Karpas-422 (cell line): Measurements from ENCODE around the gene VCX. TPM values are rescaled to one million over a fixed set of nuclear protein-coding genes. Genes with fewer than 3 reads are reported as not detected.
"Not testable (repeated sequence)": the region's sequence is repeated elsewhere in the genome, so short reads cannot be mapped to it uniquely, and the experiment has no call there.

ENCODE experiments used
- DNase-seq: peaks from one replicate; pipeline ENCODE4 v3.0.0-alpha.2; 2015
- H2AFZ ChIP-seq: fragments of 200-600 bp; sonication (generic); 2 replicates; pipeline ENCODE4 v1.6.1; 2014; ENCODE audit warnings: antibody characterized with exemption, low read length, mixed read lengths
- H3K27ac ChIP-seq: fragments of 200-600 bp; sonication (generic); 2 replicates; pipeline ENCODE4 v1.5.1; 2014; ENCODE audit warnings: mild to moderate bottlenecking, low read length, moderate library complexity
- H3K27me3 ChIP-seq: fragments of 200-600 bp; sonication (generic); 2 replicates; pipeline ENCODE4 v1.6.1; 2014; ENCODE audit warnings: low read length, mixed read lengths
- H3K36me3 ChIP-seq: fragments of 200-600 bp; sonication (generic); 2 replicates; pipeline ENCODE4 v1.6.1; 2014; ENCODE audit warnings: low read length, mixed read lengths; ENCODE audit not compliant: insufficient read depth
- H3K4me1 ChIP-seq: fragments of 200-600 bp; sonication (generic); 2 replicates; pipeline ENCODE4 v1.6.1; 2014; ENCODE audit warnings: mild to moderate bottlenecking, low read length, mixed read lengths
- H3K4me2 ChIP-seq: fragments of 200-600 bp; sonication (generic); 2 replicates; pipeline ENCODE4 v1.6.1; 2014; ENCODE audit warnings: low read length, low read depth, mild to moderate bottlenecking; ENCODE audit not compliant: poor library complexity, severe bottlenecking
- H3K4me3 ChIP-seq: fragments of 200-600 bp; sonication (generic); 2 replicates; pipeline ENCODE4 v1.5.1; 2014; ENCODE audit warnings: mild to moderate bottlenecking, antibody characterized with exemption, low read length, mixed read lengths
- H3K79me2 ChIP-seq: fragments of 200-600 bp; sonication (generic); 2 replicates; pipeline ENCODE4 v1.6.1; 2014; ENCODE audit warnings: mild to moderate bottlenecking, low read length, mixed read lengths
- H3K9ac ChIP-seq: fragments of 200-600 bp; sonication (generic); 2 replicates; pipeline ENCODE4 v1.6.0; 2014; ENCODE audit warnings: low read length
- H3K9me2 ChIP-seq: fragments of 200-600 bp; sonication (generic), shearing (Covaris generic); replicated peaks from 2 replicates; pipeline ENCODE4 v1.6.0; 2014; ENCODE audit warnings: mild to moderate bottlenecking, low read length, moderate library complexity; ENCODE audit not compliant: insufficient read depth
- H3K9me3 ChIP-seq: fragments of 300-700, 200-600 bp; sonication (generic); 2 replicates; pipeline ENCODE4 v1.6.1; 2014; ENCODE audit warnings: low read length, mixed read lengths
- H4K20me1 ChIP-seq: fragments of 200-600 bp; sonication (generic); 2 replicates; pipeline ENCODE4 v1.6.1; 2014; ENCODE audit warnings: mild to moderate bottlenecking, antibody characterized with exemption, low read length, low read depth; ENCODE audit not compliant: insufficient read depth
- total RNA-seq: library from RNA; depleted of rRNA; stranded (reverse); fragments of >200 nt; shearing (Covaris generic); gene quantifications from 2 replicates; pipeline ENCODE4 v1.2.3, GENCODE V29; 2014; ENCODE audit warnings: low replicate concordance; rRNA removed

VCX gene
- total RNA-seq: not detected in 2 replicates

DNA sequence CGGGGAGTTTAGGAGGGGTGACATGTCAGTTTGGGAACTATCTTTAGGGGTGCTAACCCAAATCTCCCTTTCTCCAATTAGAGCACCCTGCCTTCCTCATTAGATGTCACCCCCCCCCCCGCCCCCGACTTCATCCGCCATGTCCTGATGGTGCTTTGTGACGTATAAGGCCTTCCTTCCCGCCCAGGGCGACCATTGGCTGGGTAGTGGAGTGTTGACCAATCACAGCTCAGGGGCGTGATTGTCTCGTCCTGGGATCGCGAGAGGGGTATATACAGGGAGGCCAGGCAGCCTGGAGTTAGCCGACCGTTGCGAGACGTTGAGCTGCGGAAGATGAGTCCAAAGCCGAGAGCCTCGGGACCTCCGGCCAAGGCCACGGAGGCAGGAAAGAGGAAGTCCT lies at the start of gene VCX:
Gene VCX (plus strand): TSS at position 301 of the 400 bp plus-strand sequence. CDS start 33 bp downstream, at position 334.
- H3K9me3 ChIP-seq, DNase-seq, H2AFZ ChIP-seq, H3K9ac ChIP-seq, H3K9me2 ChIP-seq, H3K4me2 ChIP-seq, H3K79me2 ChIP-seq, H3K36me3 ChIP-seq, H3K4me3 ChIP-seq, H3K4me1 ChIP-seq, H3K27ac ChIP-seq, H3K27me3 ChIP-seq, H4K20me1 ChIP-seq: not testable (repeated sequence)

DNA sequence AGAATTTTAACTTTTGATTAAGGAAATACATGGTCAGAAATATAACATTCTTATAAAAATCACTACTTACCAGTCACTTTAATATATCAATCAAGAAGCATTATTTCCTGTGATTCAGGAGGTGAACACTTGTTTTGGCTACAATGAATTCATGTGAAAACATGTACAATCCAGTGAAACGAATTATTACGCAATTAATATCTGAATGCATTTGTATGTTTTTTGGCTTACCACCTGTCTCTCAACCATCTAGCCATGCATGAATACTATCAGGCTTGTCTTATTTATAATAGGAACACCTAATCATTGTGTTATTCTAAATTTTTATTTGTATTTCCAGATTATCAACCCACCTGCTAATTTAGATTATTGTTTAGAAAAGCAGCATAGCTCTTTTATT lies 44.6 kb upstream of the VCX start:
- H2AFZ ChIP-seq: no peak overlapping the region
- H3K27ac ChIP-seq: no peak overlapping the region
- no peaks in the 10 kb centered on the region for H3K36me3 ChIP-seq
- no peaks in the 10 kb centered on the region for H3K9me3 ChIP-seq
- H3K4me3 ChIP-seq: no peak overlapping the region
- no peak for DNase-seq
- H3K4me2 ChIP-seq: no peak overlapping the region
- no peaks in the 10 kb centered on the region for H4K20me1 ChIP-seq
- no peak overlapping the region for H3K9ac ChIP-seq
- no peaks in the 10 kb centered on the region for H3K9me2 ChIP-seq
- H3K27me3 ChIP-seq: no peaks in the 10 kb centered on the region
- peaks cover 24% of the 10 kb centered on the region for H3K4me1 ChIP-seq
- no peaks in the 10 kb centered on the region for H3K79me2 ChIP-seq

DNA sequence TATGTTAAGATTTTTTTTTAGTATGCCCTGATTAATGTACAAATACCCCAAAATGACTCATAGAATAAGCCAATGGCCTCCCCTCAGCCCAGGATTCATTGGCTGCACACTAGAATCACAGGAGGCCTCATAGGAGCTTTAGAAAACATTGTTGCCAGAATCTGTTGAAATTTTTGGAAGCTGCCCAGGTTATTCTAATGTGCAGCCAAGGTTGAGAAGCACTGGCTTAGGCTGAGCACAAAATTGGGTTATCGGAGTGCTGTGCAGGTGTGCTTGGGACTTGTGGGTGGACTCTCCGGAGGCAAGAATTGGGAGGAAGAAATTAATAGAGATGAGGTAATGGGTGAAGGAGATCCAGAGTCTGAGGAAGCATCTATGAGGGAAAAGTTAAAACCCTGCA lies 41.3 kb upstream of the VCX start:
- Histone ChIP-seq H3K4me2 (no peak overlapping the region), H3K27ac (no peak overlapping the region), H3K79me2 (no peaks in the 10 kb centered on the region), H3K27me3 (no peaks in the 10 kb centered on the region), H2AFZ (no peak overlapping the region), H3K9me2 (no peaks in the 10 kb centered on the region), H3K4me1 (peaks cover 43% of the 10 kb centered on the region), H4K20me1 (no peaks in the 10 kb centered on the region), H3K4me3 (no peak overlapping the region), H3K9me3 (no peaks in the 10 kb centered on the region), H3K9ac (no peak overlapping the region), H3K36me3 (no peaks in the 10 kb centered on the region)
- DNase-seq: no peak

GRCh38 chrX:7815166-7815805 lies 27.7 kb upstream of the VCX start:
- Histone ChIP-seq H3K4me3 (no peak overlapping the region), H3K27ac (no peak overlapping the region), H3K27me3 (no peaks in the 10 kb centered on the region), H3K9ac (no peak overlapping the region), H3K4me1 (peaks cover 13% of the 10 kb centered on the region), H3K79me2 (no peaks in the 10 kb centered on the region), H4K20me1 (no peaks in the 10 kb centered on the region), H3K9me3 (no peaks in the 10 kb centered on the region), H3K36me3 (no peaks in the 10 kb centered on the region), H3K4me2 (no peak overlapping the region), H2AFZ (no peak overlapping the region), H3K9me2 (no peaks in the 10 kb centered on the region)
- no peak for DNase-seq

GRCh38 chrX:7828594-7828993 lies 14.4 kb upstream of the VCX start:
- Histone ChIP-seq H3K4me3 (no peak overlapping the region), H3K9me2 (no peaks in the 10 kb centered on the region), H3K9ac (no peak overlapping the region), H3K36me3 (no peaks in the 10 kb centered on the region), H3K79me2 (no peaks in the 10 kb centered on the region), H3K9me3 (no peaks in the 10 kb centered on the region), H2AFZ (no peak overlapping the region), H3K4me2 (no peak overlapping the region), H3K27me3 (no peaks in the 10 kb centered on the region), H3K27ac (no peak overlapping the region), H3K4me1 (no peaks in the 10 kb centered on the region), H4K20me1 (no peaks in the 10 kb centered on the region)
- peak; percentile 74 for DNase-seq

GRCh38 chrX:7841084-7841805 lies 1.7 kb upstream of the VCX start:
- Histone ChIP-seq H3K36me3 (no peaks in the 10 kb centered on the region), H3K27me3 (no peaks in the 10 kb centered on the region), H3K27ac (no peak overlapping the region), H2AFZ (no peak overlapping the region), H3K9me2 (no peaks in the 10 kb centered on the region), H3K4me2 (no peak overlapping the region), H4K20me1 (no peaks in the 10 kb centered on the region), H3K9ac (no peak overlapping the region), H3K4me3 (no peak overlapping the region), H3K4me1 (no peaks in the 10 kb centered on the region), H3K9me3 (no peaks in the 10 kb centered on the region), H3K79me2 (no peaks in the 10 kb centered on the region)
- DNase-seq: no peak

DNA sequence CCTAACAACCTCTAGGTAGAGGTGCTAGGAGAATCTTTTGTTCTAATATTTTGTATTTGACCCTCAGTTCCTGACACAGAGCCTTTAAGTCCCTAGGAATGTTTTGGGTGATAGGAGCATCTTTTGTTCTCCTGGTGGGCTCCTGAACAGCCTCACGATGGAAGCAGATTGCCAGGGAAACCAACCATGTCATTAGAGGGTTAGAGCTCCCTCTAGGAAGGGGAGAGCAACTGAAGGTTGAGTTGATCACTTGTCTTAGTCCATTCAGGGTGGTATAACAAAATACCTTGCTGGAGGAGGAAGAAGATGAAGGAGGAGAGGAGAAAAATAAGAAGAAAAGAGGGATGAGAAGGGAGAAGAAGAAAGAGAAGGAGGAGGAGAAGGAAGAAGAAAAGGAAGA lies 9.2 kb downstream of the VCX start:
- H3K9ac ChIP-seq: no peak overlapping the region
- no peaks in the 10 kb centered on the region for H3K4me1 ChIP-seq
- H3K79me2 ChIP-seq: no peaks in the 10 kb centered on the region
- H3K27me3 ChIP-seq: no peaks in the 10 kb centered on the region
- H3K9me2 ChIP-seq: no peaks in the 10 kb centered on the region
- no peak overlapping the region for H3K4me2 ChIP-seq
- DNase-seq: no peak
- H3K9me3 ChIP-seq: no peaks in the 10 kb centered on the region
- no peaks in the 10 kb centered on the region for H3K36me3 ChIP-seq
- no peak overlapping the region for H2AFZ ChIP-seq
- H3K27ac ChIP-seq: no peak overlapping the region
- H4K20me1 ChIP-seq: no peaks in the 10 kb centered on the region
- no peak overlapping the region for H3K4me3 ChIP-seq

DNA sequence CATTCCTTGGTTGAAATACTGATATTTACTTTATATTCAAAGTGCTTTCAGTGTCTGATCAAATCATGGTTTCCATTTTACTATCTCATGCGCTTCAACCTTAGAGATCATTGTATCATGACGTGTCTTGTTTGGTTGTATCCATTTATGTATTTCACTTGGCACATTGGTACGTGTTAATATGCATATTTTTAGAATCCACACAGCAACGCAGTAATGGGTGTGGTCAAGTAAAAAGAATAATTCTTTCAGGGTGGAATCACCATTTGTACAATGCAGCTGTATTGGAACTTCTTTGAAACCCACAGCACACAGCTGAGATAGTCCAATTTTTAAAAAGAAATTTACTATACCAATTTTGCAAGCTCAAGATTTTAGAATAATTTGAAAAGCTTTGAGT lies 29.1 kb downstream of the VCX start:
- Histone ChIP-seq H3K27me3 (no peaks in the 10 kb centered on the region), H3K4me3 (no peak overlapping the region), H4K20me1 (no peaks in the 10 kb centered on the region), H3K9me2 (no peaks in the 10 kb centered on the region), H3K79me2 (no peaks in the 10 kb centered on the region), H3K9ac (no peak overlapping the region), H3K9me3 (no peaks in the 10 kb centered on the region), H3K4me1 (no peaks in the 10 kb centered on the region), H3K36me3 (no peaks in the 10 kb centered on the region), H3K4me2 (no peak overlapping the region), H3K27ac (no peak overlapping the region), H2AFZ (no peak overlapping the region)
- no peak for DNase-seq
